PFSK-1 (cell line): ENCODE measurements around the gene CAPZA1.

Source experiments
- POLR2AphosphoS5 ChIP-seq: IDR thresholded peaks from 2 replicates; pipeline ENCODE4 v1.6.1; 2012; ENCODE audit warnings: low read depth, mild to moderate bottlenecking, control low read depth, low read length, moderate library complexity
- SIN3A ChIP-seq: IDR thresholded peaks from 2 replicates; pipeline ENCODE4 v1.6.1; 2012; ENCODE audit warnings: mild to moderate bottlenecking, low read length, moderate library complexity, borderline replicate concordance; ENCODE audit not compliant: insufficient read depth

DNA sequence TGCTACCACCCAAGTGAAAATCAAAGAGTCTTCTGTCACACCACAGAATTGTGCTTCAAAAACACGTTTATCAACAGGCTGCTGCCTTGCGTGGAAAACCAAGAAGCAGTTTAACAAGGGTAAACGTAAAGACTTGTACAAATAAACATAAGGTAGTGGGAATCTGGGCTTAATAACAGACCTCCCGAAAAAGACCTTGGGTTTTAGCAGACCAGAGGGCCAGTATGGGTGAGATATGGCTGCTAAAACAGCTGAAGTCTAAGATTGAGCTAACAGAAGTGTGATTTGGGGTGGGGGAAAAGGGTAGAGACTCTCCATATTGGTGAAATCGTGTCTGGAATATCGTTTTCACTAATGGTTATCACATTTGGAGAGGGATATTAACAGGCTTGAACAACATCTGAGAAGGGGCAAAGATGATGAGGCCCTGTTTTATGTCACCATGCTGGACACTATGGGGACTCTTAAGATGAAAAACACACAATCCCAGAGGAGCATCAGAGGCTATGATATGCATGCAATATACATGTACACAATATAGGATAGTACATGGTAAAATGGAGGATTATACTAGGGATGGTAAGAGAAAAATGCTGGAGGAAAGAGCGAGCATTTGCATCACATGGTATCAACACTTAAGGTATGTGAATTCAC, 56.2 kb downstream of the CAPZA1 start:
- TF ChIP-seq POLR2AphosphoS5, result no peak
- TF ChIP-seq SIN3A, result no peak
